OCI-LY7 (cell line): ENCODE measurements around the gene ITGA4. TPM values are rescaled to one million over a fixed set of nuclear protein-coding genes. Genes with fewer than 3 reads are reported as not detected.
A peak's percentile ranks its signal among the peaks of the same experiment; 100 is the strongest.

ENCODE experiments used
- Bru-seq: library from RNA; stranded (reverse); fragments of 400-500 nt; gene quantifications from one replicate; lab custom pipeline; 2021; lab: Mats Ljungman, UMichigan
- BruChase-seq, 2 experiments: library from RNA; stranded (reverse); fragments of 400-500 nt; gene quantifications; one replicate each; lab custom pipeline; 2021; lab: Mats Ljungman, UMichigan
- BruUV-seq: library from RNA; stranded (reverse); fragments of 400-500 nt; replicated peaks from 2 replicates; lab custom pipeline; 2021; lab: Mats Ljungman, UMichigan
- CTCF ChIA-PET: fragments of 300-600 bp; sonication (Branson Sonifier 250); formaldehyde crosslinking; loops from one replicate; lab custom pipeline; 2022; ENCODE audit warnings: antibody characterized with exemption; ENCODE audit not compliant: unreplicated experiment; lab: Charles Lee
- POLR2A ChIA-PET: fragments of 300-600 bp; sonication (Branson Sonifier 250); formaldehyde crosslinking; loops from one replicate; lab custom pipeline; 2022; ENCODE audit warnings: antibody characterized with exemption; lab: Charles Lee
- DNase-seq: peaks from one replicate; pipeline ENCODE4 v3.0.0-alpha.2; 2015; ENCODE audit warnings: low spot score
- H2AFZ ChIP-seq: fragments of 200-600 bp; sonication (generic), shearing (Covaris generic); 2 replicates; pipeline ENCODE4 v1.6.1; 2014; ENCODE audit warnings: mild to moderate bottlenecking, antibody characterized with exemption, low read length, moderate library complexity
- H3K27ac ChIP-seq: fragments of 200-600 bp; sonication (generic); 2 replicates; pipeline ENCODE4 v1.5.1; 2014; ENCODE audit warnings: mixed run types, low read depth, mild to moderate bottlenecking, moderate library complexity, low read length, inconsistent platforms; ENCODE audit not compliant: poor library complexity, severe bottlenecking
- H3K36me3 ChIP-seq: fragments of 200-600 bp; sonication (generic); 2 replicates; pipeline ENCODE4 v1.6.1; 2014; ENCODE audit warnings: mild to moderate bottlenecking, antibody characterized with exemption, low read length, moderate library complexity, mixed read lengths; ENCODE audit not compliant: insufficient read depth
- H3K4me1 ChIP-seq: fragments of 200-600 bp; sonication (generic); 2 replicates; pipeline ENCODE4 v1.5.1; 2014; ENCODE audit warnings: mild to moderate bottlenecking, low read length; ENCODE audit not compliant: insufficient read depth, poor library complexity, severe bottlenecking
- H3K4me2 ChIP-seq: fragments of 200-600 bp; sonication (generic); 2 replicates; pipeline ENCODE4 v1.6.1; 2014; ENCODE audit warnings: mild to moderate bottlenecking, low read length
- H3K4me3 ChIP-seq: fragments of 200-600 bp; sonication (generic); 2 replicates; pipeline ENCODE4 v1.5.1; 2014; ENCODE audit warnings: mild to moderate bottlenecking, low read depth, low read length; ENCODE audit not compliant: poor library complexity, severe bottlenecking
- H3K79me2 ChIP-seq: fragments of 200-600 bp; sonication (generic); 2 replicates; pipeline ENCODE4 v1.6.1; 2016; ENCODE audit warnings: low read depth, mild to moderate bottlenecking, low read length, moderate library complexity, mixed read lengths; ENCODE audit not compliant: insufficient read depth
- H3K9me2 ChIP-seq: fragments of 200-600 bp; sonication (generic); 2 replicates; pipeline ENCODE4 v1.6.1; 2016; ENCODE audit warnings: mild to moderate bottlenecking, low read length, mixed read lengths; ENCODE audit not compliant: insufficient read depth
- H3K9me3 ChIP-seq: fragments of 200-600 bp; sonication (generic); 2 replicates; pipeline ENCODE4 v1.6.1; 2014; ENCODE audit warnings: mild to moderate bottlenecking, mixed run types, low read length, mixed read lengths
- H4K20me1 ChIP-seq: fragments of 200-600 bp; sonication (generic); 2 replicates; pipeline ENCODE4 v1.6.1; 2014; ENCODE audit warnings: mild to moderate bottlenecking, antibody characterized with exemption, low read length, moderate library complexity, mixed read lengths; ENCODE audit not compliant: insufficient read depth
- EZH2phosphoT487 ChIP-seq: fragments of 200-600 bp; sonication (generic); IDR thresholded peaks from 2 replicates; pipeline ENCODE4 v1.6.1; 2018; ENCODE audit warnings: low read depth, borderline replicate concordance, mild to moderate bottlenecking, mixed run types, antibody characterized with exemption, low read length, moderate library complexity, mixed read lengths
- intact Hi-C: fragments of 100-400 bp; cut with micrococcal nuclease; formaldehyde crosslinking; loops from one replicate; pipeline ENCODE4 v1.10.0; 2022; ENCODE audit not compliant: unreplicated experiment
- long read RNA-seq: library from polyadenylated mRNA; stranded (forward); transcript quantifications from one replicate; pipeline ENCODE4 v2.0.0, GENCODE V29; 2022
- total RNA-seq, 2 experiments: library from RNA; depleted of rRNA in 1 of 2; stranded (reverse); fragments of >200 nt in 1 of 2; shearing (Covaris generic) in 1 of 2; gene quantifications; 2 replicates each; pipeline ENCODE4 v1.2.3, GENCODE V29; 2014 to 2022
- TF ChIP-seq, protein P1 (sequence below): fragments of 200-600 bp; sonication (generic); conservative IDR thresholded peaks from 2 replicates; pipeline ENCODE4 v1.5.1; 2014; ENCODE audit warnings: mild to moderate bottlenecking, antibody characterized with exemption, low read length, moderate library complexity, mixed read lengths

The ITGA4 gene
- total RNA-seq (2014; rRNA removed; shearing (Covaris generic)): 55.1 and 61.8 TPM in 2 replicates
- total RNA-seq (2022): 53.5 and 61.7 TPM in 2 replicates
- Bru-seq, nascent RNA: percentile 88 among the genes with signal in this experiment
- percentile 68 among the genes with signal in this experiment for BruChase-seq, experiment 1, labeled RNA remaining after a 6-hour chase
- percentile 74 among the genes with signal in this experiment for BruChase-seq, experiment 2, labeled RNA remaining after a 2-hour chase
- long read RNA-seq, full-length matches to known transcripts: 20 of 40 reads
- long read RNA-seq, partial matches to known transcripts: 8 of 40 reads
- long read RNA-seq, other reads (novel, unspliced or antisense): 12 of 40 reads

- Histone ChIP-seq H3K79me2 (peaks cover 44% of the 10 kb centered on the region; the same call in 1 of the 2 replicates), H3K36me3 (peaks cover 9% of the 10 kb centered on the region), H2AFZ (peak within 1 kb of the TSS; percentile 74), H3K9me3 (no peaks in the 10 kb centered on the region), H4K20me1 (peaks cover 14% of the 10 kb centered on the region; the same call in 1 of the 2 replicates), H3K4me1 (peaks cover 44% of the 10 kb centered on the region), H3K4me3 (peak within 1 kb of the TSS; percentile 91), H3K9me2 (no peaks in the 10 kb centered on the region), H3K27ac (peak within 1 kb of the TSS; percentile 95), H3K4me2 (peak within 1 kb of the TSS; percentile 82)
- no TSS peak for BruUV-seq
- peak; percentile 93 for DNase-seq
- TF ChIP-seq, protein P1, sequence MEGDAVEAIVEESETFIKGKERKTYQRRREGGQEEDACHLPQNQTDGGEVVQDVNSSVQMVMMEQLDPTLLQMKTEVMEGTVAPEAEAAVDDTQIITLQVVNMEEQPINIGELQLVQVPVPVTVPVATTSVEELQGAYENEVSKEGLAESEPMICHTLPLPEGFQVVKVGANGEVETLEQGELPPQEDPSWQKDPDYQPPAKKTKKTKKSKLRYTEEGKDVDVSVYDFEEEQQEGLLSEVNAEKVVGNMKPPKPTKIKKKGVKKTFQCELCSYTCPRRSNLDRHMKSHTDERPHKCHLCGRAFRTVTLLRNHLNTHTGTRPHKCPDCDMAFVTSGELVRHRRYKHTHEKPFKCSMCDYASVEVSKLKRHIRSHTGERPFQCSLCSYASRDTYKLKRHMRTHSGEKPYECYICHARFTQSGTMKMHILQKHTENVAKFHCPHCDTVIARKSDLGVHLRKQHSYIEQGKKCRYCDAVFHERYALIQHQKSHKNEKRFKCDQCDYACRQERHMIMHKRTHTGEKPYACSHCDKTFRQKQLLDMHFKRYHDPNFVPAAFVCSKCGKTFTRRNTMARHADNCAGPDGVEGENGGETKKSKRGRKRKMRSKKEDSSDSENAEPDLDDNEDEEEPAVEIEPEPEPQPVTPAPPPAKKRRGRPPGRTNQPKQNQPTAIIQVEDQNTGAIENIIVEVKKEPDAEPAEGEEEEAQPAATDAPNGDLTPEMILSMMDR: peak; percentile 85
- TF ChIP-seq EZH2phosphoT487: no peak
- intact Hi-C loops: loop anchor here (1.0 to 5.0 kb wide), 7 partner anchors 18 to 475 kb away; partner anchors contain the start of gene UBE2E3
- ChIA-PET POLR2A (interaction anchor here (0.6 to 9.1 kb wide), 17 partner anchors 9 to 370 kb away, joined by 3 to 198 read pairs (median 3); no protein-coding TSS in a partner anchor), CTCF (interaction anchor here (0.6 to 2.5 kb wide), 10 partner anchors 9 to 352 kb away, joined by 3 to 16 read pairs (median 4); no protein-coding TSS in a partner anchor)
These were observed at the start of gene ITGA4 for GRCh38 chr2:181457121-181457740. Gene ITGA4 (plus strand): TSS chr2:181457386. CDS start chr2:181457655, 269 bp downstream.

GRCh38 chr2:181408861-181409260, 48.3 kb upstream of the ITGA4 start:
- TF ChIP-seq EZH2phosphoT487: no peak
- TF ChIP-seq, protein P1: no peak
- Histone ChIP-seq H3K9me2 (no peaks in the 10 kb centered on the region), H3K4me3 (no peak overlapping the region), H2AFZ (0 out of 2 replicates have a peak overlapping the region, but pooled peaks have one; percentile 17), H3K4me1 (peaks cover 77% of the 10 kb centered on the region), H4K20me1 (no peaks in the 10 kb centered on the region), H3K79me2 (no peaks in the 10 kb centered on the region), H3K4me2 (peak overlapping the region; percentile 43), H3K9me3 (peaks cover 11% of the 10 kb centered on the region; the same call in 1 of the 2 replicates), H3K36me3 (no peaks in the 10 kb centered on the region), H3K27ac (peak overlapping the region; percentile 18)
- peak; percentile 28 for DNase-seq
- intact Hi-C loops: no loop called here
- BruUV-seq: no TSS peak
- ChIA-PET CTCF (no interaction called here), POLR2A (interaction anchor here (0.7 to 0.8 kb wide), 5 partner anchors 14 to 83 kb away, joined by 3 read pairs; no protein-coding TSS in a partner anchor)
